GM12864 (cell line): ENCODE data around the gene DCXR.
A peak's percentile ranks its signal among the peaks of the same experiment; 100 is the strongest.

ENCODE experiments used
- DNase-seq: peaks from one replicate; pipeline ENCODE4 v3.0.0-alpha.2; 2011; ENCODE audit warnings: low read depth
- H3K4me3 ChIP-seq: 2 replicates; pipeline ENCODE4 v1.5.1; 2011; ENCODE audit warnings: mild to moderate bottlenecking, low read depth, low read length, control low read depth
- TF ChIP-seq, protein P1 (sequence below): IDR thresholded peaks from 2 replicates; pipeline ENCODE4 v1.5.1; 2011; ENCODE audit warnings: low read depth, mild to moderate bottlenecking, moderate library complexity, low read length, control low read depth, inconsistent platforms; ENCODE audit errors: missing control alignments

The DCXR gene

GRCh38 chr17:82030470-82031302 lies 6.8 kb downstream of the DCXR start:
- no peak for DNase-seq
- TF ChIP-seq, protein P1, sequence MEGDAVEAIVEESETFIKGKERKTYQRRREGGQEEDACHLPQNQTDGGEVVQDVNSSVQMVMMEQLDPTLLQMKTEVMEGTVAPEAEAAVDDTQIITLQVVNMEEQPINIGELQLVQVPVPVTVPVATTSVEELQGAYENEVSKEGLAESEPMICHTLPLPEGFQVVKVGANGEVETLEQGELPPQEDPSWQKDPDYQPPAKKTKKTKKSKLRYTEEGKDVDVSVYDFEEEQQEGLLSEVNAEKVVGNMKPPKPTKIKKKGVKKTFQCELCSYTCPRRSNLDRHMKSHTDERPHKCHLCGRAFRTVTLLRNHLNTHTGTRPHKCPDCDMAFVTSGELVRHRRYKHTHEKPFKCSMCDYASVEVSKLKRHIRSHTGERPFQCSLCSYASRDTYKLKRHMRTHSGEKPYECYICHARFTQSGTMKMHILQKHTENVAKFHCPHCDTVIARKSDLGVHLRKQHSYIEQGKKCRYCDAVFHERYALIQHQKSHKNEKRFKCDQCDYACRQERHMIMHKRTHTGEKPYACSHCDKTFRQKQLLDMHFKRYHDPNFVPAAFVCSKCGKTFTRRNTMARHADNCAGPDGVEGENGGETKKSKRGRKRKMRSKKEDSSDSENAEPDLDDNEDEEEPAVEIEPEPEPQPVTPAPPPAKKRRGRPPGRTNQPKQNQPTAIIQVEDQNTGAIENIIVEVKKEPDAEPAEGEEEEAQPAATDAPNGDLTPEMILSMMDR, result peak; percentile 86
- H3K4me3 ChIP-seq, result peak overlapping the region; percentile 33

DNA sequence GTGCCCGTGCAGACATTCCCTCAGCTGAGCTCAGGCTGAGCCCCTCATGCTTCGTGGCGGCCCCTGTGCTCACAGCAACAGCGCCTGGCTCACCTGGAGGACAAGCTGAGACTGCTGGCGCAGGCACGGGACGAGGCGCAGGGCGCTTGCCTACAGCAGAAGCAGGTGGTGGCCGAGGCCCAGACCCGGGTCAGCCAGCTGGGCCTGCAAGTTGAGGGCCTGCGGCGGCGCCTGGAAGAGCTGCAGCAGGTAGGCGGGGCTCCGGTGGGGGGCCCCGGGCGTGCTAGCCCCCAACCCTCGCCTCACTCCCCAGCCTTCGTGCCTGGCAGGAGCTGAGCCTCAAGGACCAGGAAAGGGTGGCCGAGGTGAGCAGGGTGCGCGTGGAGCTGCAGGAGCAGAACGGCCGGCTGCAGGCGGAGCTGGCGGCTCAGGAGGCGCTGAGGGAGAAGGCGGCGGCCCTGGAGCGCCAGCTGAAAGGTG lies 7.5 kb downstream of the DCXR start:
- TF ChIP-seq, protein P1, result no peak
- DNase-seq, result no peak
- no peak overlapping the region for H3K4me3 ChIP-seq

GRCh38 chr17:82029391-82029790 lies 8.1 kb downstream of the DCXR start:
- TF ChIP-seq, protein P1, result no peak
- no peak for DNase-seq
- no peak overlapping the region for H3K4me3 ChIP-seq

- TF ChIP-seq, protein P1, result no peak
- DNase-seq, result no peak
- no peak overlapping the region for H3K4me3 ChIP-seq
Measured at GRCh38 chr17:82028966-82029365, 8.5 kb downstream of the DCXR start.

GRCh38 chr17:82028246-82028645 lies 9.3 kb downstream of the DCXR start:
- DNase-seq, result no peak
- H3K4me3 ChIP-seq, result no peak overlapping the region

GRCh38 chr17:82025401-82026107 lies 11.9 kb downstream of the DCXR start:
- TF ChIP-seq, protein P1, result no peak
- no peak overlapping the region for H3K4me3 ChIP-seq
- no peak for DNase-seq

More at GRCh38 chr17:82028246-82028645, 9.3 kb downstream of the DCXR start:
- TF ChIP-seq, protein P1, result no peak
